CD4-positive, alpha-beta T cell treated with Interleukin-15 for 1 hour (primary cell): ENCODE data around the gene PLCL1.
A peak's percentile ranks its signal among the peaks of the same experiment; 100 is the strongest.

Source experiments
- DNase-seq: peaks from one replicate; pipeline ENCODE4 v3.0.0-alpha.2; 2020

Gene PLCL1

GRCh38 chr2:197858607-197859140 is 54.3 kb downstream of the PLCL1 start:
- no peak for DNase-seq

GRCh38 chr2:197862246-197862955 is 58.0 kb downstream of the PLCL1 start:
- DNase-seq = no peak

GRCh38 chr2:197863744-197864143 is 59.4 kb downstream of the PLCL1 start:
- DNase-seq = no peak

- DNase-seq = no peak
Measured at GRCh38 chr2:197866455-197866854, 62.1 kb downstream of the PLCL1 start.

GRCh38 chr2:197867033-197867432 is 62.6 kb downstream of the PLCL1 start:
- DNase-seq = no peak

GRCh38 chr2:197867624-197868023 is 63.2 kb downstream of the PLCL1 start:
- DNase-seq = no peak

- DNase-seq = no peak
Measured at GRCh38 chr2:197868206-197868605, 63.8 kb downstream of the PLCL1 start.

GRCh38 chr2:197869041-197869440 is 64.6 kb downstream of the PLCL1 start:
- DNase-seq = no peak

- DNase-seq = no peak
Measured at GRCh38 chr2:197869501-197870111, 65.2 kb downstream of the PLCL1 start.

- DNase-seq = no peak
Measured at GRCh38 chr2:197870137-197870536, 65.7 kb downstream of the PLCL1 start.

- DNase-seq = no peak
Measured at GRCh38 chr2:197871780-197872456, 67.5 kb downstream of the PLCL1 start.

- DNase-seq = no peak
Measured at GRCh38 chr2:197873293-197873701, 68.9 kb downstream of the PLCL1 start.

GRCh38 chr2:197875763-197876162 is 71.4 kb downstream of the PLCL1 start:
- no peak for DNase-seq

- DNase-seq = no peak
Measured at GRCh38 chr2:197876524-197876923, 72.1 kb downstream of the PLCL1 start.

GRCh38 chr2:197877038-197877437 is 72.6 kb downstream of the PLCL1 start:
- no peak for DNase-seq

GRCh38 chr2:197878792-197879191 is 74.4 kb downstream of the PLCL1 start:
- DNase-seq = no peak

GRCh38 chr2:197879812-197880408 is 75.5 kb downstream of the PLCL1 start:
- no peak for DNase-seq

- DNase-seq = no peak
Measured at GRCh38 chr2:197883354-197884032, 79.1 kb downstream of the PLCL1 start.

GRCh38 chr2:197884252-197884651 is 79.9 kb downstream of the PLCL1 start:
- DNase-seq = no peak

GRCh38 chr2:197885126-197885525 is 80.7 kb downstream of the PLCL1 start:
- DNase-seq = no peak

GRCh38 chr2:197885587-197885986 is 81.2 kb downstream of the PLCL1 start:
- no peak for DNase-seq

GRCh38 chr2:197888321-197888720 is 83.9 kb downstream of the PLCL1 start:
- no peak for DNase-seq

GRCh38 chr2:197889041-197889440 is 84.6 kb downstream of the PLCL1 start:
- DNase-seq = peak; percentile 59
